Neuronal stem cell (in vitro differentiated cells): ENCODE data around the gene KIF12.
"Not testable (repeated sequence)": the region's sequence is repeated elsewhere in the genome, so short reads cannot be mapped to it uniquely, and the experiment has no call there.

Source experiments
- DNase-seq: peaks from one replicate; pipeline ENCODE4 v3.0.0-alpha.2; 2013; ENCODE audit warnings: low spot score
- H2AFZ ChIP-seq: one replicate; pipeline ENCODE4 v1.6.1; 2013; ENCODE audit warnings: mild to moderate bottlenecking, low read length, inconsistent platforms
- H2AK5ac ChIP-seq: 2 replicates; pipeline ENCODE4 v1.6.1; 2013; ENCODE audit warnings: low read depth, mild to moderate bottlenecking, inconsistent platforms, low read length, moderate library complexity, mixed read lengths
- H2BK120ac ChIP-seq: 2 replicates; pipeline ENCODE4 v1.6.1; 2013; ENCODE audit warnings: low read depth, mild to moderate bottlenecking, inconsistent platforms, low read length, moderate library complexity, mixed read lengths
- H2BK12ac ChIP-seq: one replicate; pipeline ENCODE4 v1.6.1; 2013; ENCODE audit warnings: low read length, inconsistent platforms
- H2BK15ac ChIP-seq: 2 replicates; pipeline ENCODE4 v1.6.1; 2013; ENCODE audit warnings: mild to moderate bottlenecking, low read length, inconsistent platforms, mixed read lengths
- H2BK5ac ChIP-seq: one replicate; pipeline ENCODE4 v1.6.1; 2013; ENCODE audit warnings: inconsistent platforms, mild to moderate bottlenecking, low read length, moderate library complexity
- H3K14ac ChIP-seq: one replicate; pipeline ENCODE4 v1.6.1; 2013; ENCODE audit warnings: low read length, inconsistent platforms
- H3K18ac ChIP-seq: 2 replicates; pipeline ENCODE4 v1.6.1; 2013; ENCODE audit warnings: low read length, inconsistent platforms
- H3K23ac ChIP-seq: 2 replicates; pipeline ENCODE4 v1.6.1; 2013; ENCODE audit warnings: low read depth, mild to moderate bottlenecking, mixed read lengths, low read length, inconsistent platforms; ENCODE audit not compliant: poor library complexity
- H3K27ac ChIP-seq: replicated peaks from 3 replicates; pipeline ENCODE4 v1.5.1; 2013; ENCODE audit warnings: low read length, inconsistent platforms
- H3K27me3 ChIP-seq, 3 experiments: 2 replicates each; pipeline ENCODE4 v1.6.1; 2013; ENCODE audit warnings: low read length in 3 of 3, mild to moderate bottlenecking in 2 of 3, inconsistent platforms in 1 of 3, low read depth in 1 of 3, mixed read lengths in 1 of 3, moderate library complexity in 1 of 3; ENCODE audit not compliant: control insufficient read depth in 3 of 3, insufficient read depth in 3 of 3
- H3K36me3 ChIP-seq, 2 donors: replicated peaks in 1 of 2; 2 replicates each; pipeline ENCODE4 v1.6.1; 2013; ENCODE audit warnings: low read length in 2 of 2; ENCODE audit not compliant: control insufficient read depth in 2 of 2, insufficient read depth in 2 of 2
- H3K4ac ChIP-seq: 2 replicates; pipeline ENCODE4 v1.6.1; 2013; ENCODE audit warnings: inconsistent platforms, mild to moderate bottlenecking, low read length, moderate library complexity
- H3K4me1 ChIP-seq, 2 donors: 1 replicate in 1 of 2; 2 replicates in 1 of 2; pipeline ENCODE4 v1.6.1; 2013; ENCODE audit warnings: low read length in 2 of 2, low read depth in 1 of 2; ENCODE audit not compliant: control insufficient read depth in 2 of 2, insufficient read depth in 1 of 2
- H3K4me2 ChIP-seq: one replicate; pipeline ENCODE4 v1.6.1; 2013; ENCODE audit warnings: mild to moderate bottlenecking, low read length, inconsistent platforms; ENCODE audit not compliant: insufficient read depth, poor library complexity, severe bottlenecking
- H3K4me3 ChIP-seq, 2 donors: 2 replicates each; pipeline ENCODE4 v1.5.1; 2013; ENCODE audit warnings: low read length in 2 of 2, mild to moderate bottlenecking in 2 of 2, inconsistent platforms in 1 of 2, moderate library complexity in 1 of 2
- H3K79me1 ChIP-seq: one replicate; pipeline ENCODE4 v1.6.1; 2013; ENCODE audit warnings: low read depth, mild to moderate bottlenecking, inconsistent platforms, low read length, moderate library complexity
- H3K9ac ChIP-seq: one replicate; pipeline ENCODE4 v1.6.1; 2013; ENCODE audit warnings: mild to moderate bottlenecking, low read depth, low read length, inconsistent platforms; ENCODE audit not compliant: poor library complexity
- H3K9me3 ChIP-seq, 2 donors: replicated peaks in 1 of 2; 2 replicates each; pipeline versions ENCODE3 to v1.6.1; 2013; ENCODE audit warnings: low read length in 2 of 2, mild to moderate bottlenecking in 2 of 2, inconsistent platforms in 1 of 2, low read depth in 1 of 2, mixed read lengths in 1 of 2, moderate library complexity in 1 of 2; ENCODE audit not compliant: control insufficient read depth in 2 of 2, insufficient read depth in 1 of 2
- H4K8ac ChIP-seq: one replicate; pipeline ENCODE4 v1.6.1; 2013; ENCODE audit warnings: low read depth, mild to moderate bottlenecking, inconsistent platforms, low read length, moderate library complexity
- H4K91ac ChIP-seq: one replicate; pipeline ENCODE4 v1.6.1; 2013; ENCODE audit warnings: low read length, low read depth, mild to moderate bottlenecking, inconsistent platforms; ENCODE audit not compliant: poor library complexity
- WGBS, 2 donors: extraction: QIAGEN DNeasy Blood & Tissue Kit; methylation state at CpG; one replicate each; pipeline ENCODE4 v1.1.7; 2013; ENCODE audit warnings: missing lambda C conversion rate in 2 of 2, mixed read lengths in 1 of 2; ENCODE audit not compliant: insufficient read length in 2 of 2, insufficient replicate concordance in 1 of 2; ENCODE audit errors: extremely low coverage in 2 of 2; 5-methylcytosine and 5-hydroxymethylcytosine counted together

KIF12 gene

GRCh38 chr9:114047717-114048116 is 51.4 kb downstream of the KIF12 start:
- no peak for DNase-seq
- no CpG with 5 or more reads among the region's 3 CpGs for WGBS, 2 donors

GRCh38 chr9:114046875-114047274 is 52.2 kb downstream of the KIF12 start:
- Histone ChIP-seq H2BK12ac (no peak overlapping the region), H3K79me1 (peaks cover 4% of the 10 kb centered on the region), H4K91ac (no peak overlapping the region), H2AK5ac (no peak overlapping the region), H3K23ac (no peak overlapping the region), H3K4ac (no peak overlapping the region), H3K14ac (no peak overlapping the region), H3K9ac (no peak overlapping the region), H3K18ac (no peak overlapping the region), H3K4me1 (no peaks in the 10 kb centered on the region), H2BK15ac (no peak overlapping the region), H2BK5ac (no peak overlapping the region), H2AFZ (no peak overlapping the region), H3K4me3 (no peak overlapping the region), H2BK120ac (no peak overlapping the region), H3K27me3 (no peaks in the 10 kb centered on the region), H3K36me3 (peaks cover 29 to 77% of the 10 kb centered on the region in 2 donors), H4K8ac (no peak overlapping the region), H3K9me3 (peaks cover 0 to 5% of the 10 kb centered on the region in 2 donors), H3K27ac (no peak overlapping the region), H3K4me2 (no peak overlapping the region)
- no peak for DNase-seq
- WGBS, 2 donors: no CpG with 5 or more reads among the region's 1 CpG

More at GRCh38 chr9:114047717-114048116, 51.4 kb downstream of the KIF12 start:
- H2AK5ac ChIP-seq: no peak overlapping the region
- H3K27me3 ChIP-seq: no peaks in the 10 kb centered on the region
- H3K79me1 ChIP-seq: peaks cover 4% of the 10 kb centered on the region
- H2BK120ac ChIP-seq: no peak overlapping the region
- H3K23ac ChIP-seq: no peak overlapping the region
- no peak overlapping the region for H4K91ac ChIP-seq
- no peak overlapping the region for H3K4me3 ChIP-seq
- H2BK5ac ChIP-seq: no peak overlapping the region
- H3K9ac ChIP-seq: no peak overlapping the region
- no peak overlapping the region for H3K18ac ChIP-seq
- no peak overlapping the region for H4K8ac ChIP-seq
- peaks cover 0 to 5% of the 10 kb centered on the region in 2 donors for H3K9me3 ChIP-seq
- no peak overlapping the region for H2AFZ ChIP-seq
- H2BK12ac ChIP-seq: no peak overlapping the region
- H3K14ac ChIP-seq: no peak overlapping the region
- H2BK15ac ChIP-seq: no peak overlapping the region
- no peaks in the 10 kb centered on the region for H3K4me1 ChIP-seq
- peaks cover 31 to 78% of the 10 kb centered on the region in 2 donors for H3K36me3 ChIP-seq
- H3K4ac ChIP-seq: no peak overlapping the region
- H3K27ac ChIP-seq: no peak overlapping the region
- H3K4me2 ChIP-seq: no peak overlapping the region

GRCh38 chr9:114046237-114046755 is 52.8 kb downstream of the KIF12 start:
- Histone ChIP-seq H3K27ac (no peak overlapping the region), H3K4me3 (no peak overlapping the region), H2BK15ac (no peak overlapping the region), H3K18ac (no peak overlapping the region), H4K8ac (no peak overlapping the region), H3K27me3 (no peaks in the 10 kb centered on the region), H2BK12ac (no peak overlapping the region), H3K9ac (no peak overlapping the region), H2BK5ac (no peak overlapping the region), H3K9me3 (peaks cover 0 to 5% of the 10 kb centered on the region in 2 donors), H3K23ac (no peak overlapping the region), H2AFZ (no peak overlapping the region), H2BK120ac (no peak overlapping the region), H3K4me2 (no peak overlapping the region), H2AK5ac (no peak overlapping the region), H3K4me1 (no peaks in the 10 kb centered on the region), H3K4ac (no peak overlapping the region), H4K91ac (no peak overlapping the region), H3K79me1 (peaks cover 4% of the 10 kb centered on the region), H3K36me3 (peaks cover 24 to 71% of the 10 kb centered on the region in 2 donors), H3K14ac (no peak overlapping the region)
- DNase-seq: no peak
- WGBS, 2 donors: no CpG with 5 or more reads among the region's 4 CpGs

GRCh38 chr9:114043660-114044059 is 55.4 kb downstream of the KIF12 start:
- H3K4me1 ChIP-seq, H3K14ac ChIP-seq, H3K23ac ChIP-seq, H2BK120ac ChIP-seq, H3K4me3 ChIP-seq, H3K9me3 ChIP-seq, H2AK5ac ChIP-seq, H3K9ac ChIP-seq, H2BK5ac ChIP-seq, H4K8ac ChIP-seq, H2BK12ac ChIP-seq, H3K79me1 ChIP-seq, H3K27me3 ChIP-seq, H3K4ac ChIP-seq, H3K27ac ChIP-seq, H3K4me2 ChIP-seq, DNase-seq, H2BK15ac ChIP-seq, H3K18ac ChIP-seq, H4K91ac ChIP-seq, H2AFZ ChIP-seq: not testable (repeated sequence)
- H3K36me3 ChIP-seq: peaks cover 6 to 60% of the 10 kb centered on the region in 2 donors
